ENCODE results near the gene JADE2. TPM values are rescaled to one million over a fixed set of nuclear protein-coding genes. Genes with fewer than 3 reads are reported as not detected.

Gene JADE2
- total RNA-seq, 6 donors from 2014 or later: 51.5 to 102 (median 69.5) TPM

DNA sequence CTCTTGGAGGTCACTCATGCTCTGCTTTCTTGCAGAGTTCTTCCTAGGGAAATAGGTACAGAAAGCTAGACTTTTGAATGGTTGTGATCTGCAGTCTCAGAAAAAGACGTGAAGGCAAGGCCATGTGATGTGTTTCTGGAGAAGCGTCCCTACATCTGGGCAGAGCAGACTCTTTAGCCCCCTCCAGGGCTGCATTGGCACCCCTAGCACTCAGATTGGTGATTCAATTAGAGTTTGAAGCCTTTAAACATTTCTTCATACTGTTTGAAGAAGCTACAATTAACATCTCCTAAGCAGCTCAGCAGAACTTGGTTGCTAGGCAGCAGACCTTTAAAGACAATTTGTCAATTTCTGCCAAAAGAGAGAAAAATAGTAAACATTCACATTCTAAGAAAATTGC is 21.6 kb downstream of the JADE2 start:
- peaks cover 32 to 55% (median 39%) of the 10 kb centered on the region in 4 donors for H3K4me1 ChIP-seq
- H3K4me3 ChIP-seq: no peak overlapping the region
- H3K36me3 ChIP-seq: peaks cover 0 to 78% (median 32%) of the 10 kb centered on the region in 4 donors
- peak overlapping the region in 1 of 4 donors; percentile 11 for H3K27ac ChIP-seq
- WGBS, 2 donors: 77 to 86% methylated on average over 2 of the region's 2 CpGs
- DNase-seq: no peak
- no peak for TF ChIP-seq POLR2A (IDR thresholded peaks at IDR 0.05)
- TF ChIP-seq, protein P1, sequence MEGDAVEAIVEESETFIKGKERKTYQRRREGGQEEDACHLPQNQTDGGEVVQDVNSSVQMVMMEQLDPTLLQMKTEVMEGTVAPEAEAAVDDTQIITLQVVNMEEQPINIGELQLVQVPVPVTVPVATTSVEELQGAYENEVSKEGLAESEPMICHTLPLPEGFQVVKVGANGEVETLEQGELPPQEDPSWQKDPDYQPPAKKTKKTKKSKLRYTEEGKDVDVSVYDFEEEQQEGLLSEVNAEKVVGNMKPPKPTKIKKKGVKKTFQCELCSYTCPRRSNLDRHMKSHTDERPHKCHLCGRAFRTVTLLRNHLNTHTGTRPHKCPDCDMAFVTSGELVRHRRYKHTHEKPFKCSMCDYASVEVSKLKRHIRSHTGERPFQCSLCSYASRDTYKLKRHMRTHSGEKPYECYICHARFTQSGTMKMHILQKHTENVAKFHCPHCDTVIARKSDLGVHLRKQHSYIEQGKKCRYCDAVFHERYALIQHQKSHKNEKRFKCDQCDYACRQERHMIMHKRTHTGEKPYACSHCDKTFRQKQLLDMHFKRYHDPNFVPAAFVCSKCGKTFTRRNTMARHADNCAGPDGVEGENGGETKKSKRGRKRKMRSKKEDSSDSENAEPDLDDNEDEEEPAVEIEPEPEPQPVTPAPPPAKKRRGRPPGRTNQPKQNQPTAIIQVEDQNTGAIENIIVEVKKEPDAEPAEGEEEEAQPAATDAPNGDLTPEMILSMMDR (IDR thresholded peaks at IDR 0.05): no peak
- TF ChIP-seq POLR2AphosphoS5 (IDR thresholded peaks at IDR 0.05): no peak
- no peak for TF ChIP-seq EP300 (IDR thresholded peaks at IDR 0.05)
- no peak for ATAC-seq (ENCODE audit: low FRiP score in 2 of 2)
- no peaks in the 10 kb centered on the region for H3K27me3 ChIP-seq
- H3K9me3 ChIP-seq: no peaks in the 10 kb centered on the region

- Histone ChIP-seq H3K27me3 (no peaks in the 10 kb centered on the region), H3K36me3 (peaks cover 0 to 79% (median 34%) of the 10 kb centered on the region in 4 donors), H3K27ac (peak overlapping the region in 2 of 4 donors; percentile 11 to 22), H3K9me3 (no peaks in the 10 kb centered on the region), H3K4me1 (peaks cover 34 to 60% (median 42%) of the 10 kb centered on the region in 4 donors), H3K4me3 (no peak overlapping the region)
- 77 to 79% methylated on average over 2 of the region's 2 CpGs for whole genome bisulfite sequencing, 2 donors
- DNase-seq (peak in 1 of 2 donors; percentile 44), ATAC-seq (ENCODE audit: low FRiP score in 2 of 2) (peak in 1 of 2 donors; percentile 16)
- TF ChIP-seq POLR2AphosphoS5 (IDR thresholded peaks at IDR 0.05) (no peak), POLR2A (IDR thresholded peaks at IDR 0.05) (no peak), EP300 (IDR thresholded peaks at IDR 0.05) (no peak)
- TF ChIP-seq, protein P1 (IDR thresholded peaks at IDR 0.05): no peak
These were observed 22.1 kb downstream of the JADE2 start for GRCh38 chr5:134547579-134547978.

DNA sequence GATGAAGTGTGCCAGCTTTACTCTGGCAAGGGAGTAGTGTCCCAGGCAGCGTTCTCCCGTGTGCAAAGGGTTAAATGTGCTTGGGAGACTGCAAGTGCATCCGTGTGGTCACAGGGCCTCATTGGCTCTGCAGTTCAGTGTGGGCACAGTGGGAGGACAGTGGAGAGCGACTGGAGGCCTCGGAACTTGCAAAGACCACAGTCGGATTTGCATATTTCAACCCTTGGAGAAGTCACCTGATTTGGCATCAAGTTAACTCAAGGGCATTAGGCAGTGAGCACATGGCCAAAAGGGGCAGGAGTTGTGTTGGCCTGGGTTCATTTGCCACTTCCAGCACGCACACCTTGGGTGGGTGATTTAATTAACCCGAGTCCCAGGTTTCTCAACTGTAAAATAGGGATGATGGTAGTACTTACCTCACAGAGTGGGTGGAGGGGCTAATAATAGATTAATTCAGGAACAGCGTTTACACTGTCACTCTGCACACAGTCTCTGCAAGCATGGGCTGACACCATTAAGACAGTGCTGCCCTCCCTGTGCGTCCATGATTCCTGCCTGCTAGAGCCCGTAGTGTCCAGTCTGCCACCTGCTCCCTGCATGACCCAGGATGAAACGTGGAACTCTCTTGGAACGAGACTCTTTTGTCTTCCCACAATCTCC is 22.7 kb downstream of the JADE2 start:
- Histone ChIP-seq H3K4me3 (no peak overlapping the region), H3K27me3 (no peaks in the 10 kb centered on the region), H3K9me3 (no peaks in the 10 kb centered on the region), H3K27ac (peak overlapping the region in 2 of 4 donors; percentile 11 to 22), H3K4me1 (peaks cover 34 to 65% (median 45%) of the 10 kb centered on the region in 4 donors), H3K36me3 (peaks cover 0 to 79% (median 36%) of the 10 kb centered on the region in 4 donors)
- ATAC-seq (ENCODE audit: low FRiP score in 2 of 2): no peak
- WGBS, 2 donors: 81 to 82% methylated on average over 12 to 13 of the region's 13 CpGs
- no peak for DNase-seq
- TF ChIP-seq POLR2AphosphoS5 (IDR thresholded peaks at IDR 0.05): no peak
- TF ChIP-seq EP300 (IDR thresholded peaks at IDR 0.05): no peak

DNA sequence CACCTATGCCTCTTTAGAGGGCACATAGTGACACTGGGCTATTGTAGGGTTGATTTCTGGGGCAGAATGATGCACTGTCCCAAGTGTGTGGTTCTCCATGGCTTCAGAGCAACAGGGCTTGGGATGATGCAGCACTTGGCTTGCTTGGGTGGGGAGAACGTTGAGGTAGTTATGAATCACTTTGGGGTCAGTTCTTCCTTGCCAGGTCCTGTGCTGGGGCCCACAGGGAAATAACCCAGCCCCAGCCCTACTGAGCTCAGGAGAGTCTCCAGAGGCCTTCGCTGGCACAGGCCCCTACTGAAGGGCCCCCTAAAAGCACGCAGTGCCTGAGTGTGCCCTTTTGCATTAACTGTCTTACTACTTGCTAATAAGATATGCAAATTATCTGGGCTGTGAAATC is 24.2 kb downstream of the JADE2 start:
- H3K4me1 ChIP-seq: peaks cover 32 to 64% (median 46%) of the 10 kb centered on the region in 4 donors
- no peak overlapping the region for H3K27ac ChIP-seq
- no peak for TF ChIP-seq POLR2AphosphoS5 (IDR thresholded peaks at IDR 0.05)
- no peak for TF ChIP-seq EP300 (IDR thresholded peaks at IDR 0.05)
- no peak for TF ChIP-seq POLR2A (IDR thresholded peaks at IDR 0.05)
- TF ChIP-seq, protein P1 (IDR thresholded peaks at IDR 0.05): no peak
- ATAC-seq (ENCODE audit: low FRiP score in 2 of 2) (peak in 1 of 2 donors; percentile 25), DNase-seq (no peak)
- no peaks in the 10 kb centered on the region for H3K27me3 ChIP-seq
- WGBS, 2 donors: 62 to 73% methylated on average over 2 to 3 of the region's 3 CpGs
- H3K36me3 ChIP-seq: peaks cover 0 to 79% (median 36%) of the 10 kb centered on the region in 4 donors
- no peak overlapping the region for H3K4me3 ChIP-seq
- no peaks in the 10 kb centered on the region for H3K9me3 ChIP-seq

DNA sequence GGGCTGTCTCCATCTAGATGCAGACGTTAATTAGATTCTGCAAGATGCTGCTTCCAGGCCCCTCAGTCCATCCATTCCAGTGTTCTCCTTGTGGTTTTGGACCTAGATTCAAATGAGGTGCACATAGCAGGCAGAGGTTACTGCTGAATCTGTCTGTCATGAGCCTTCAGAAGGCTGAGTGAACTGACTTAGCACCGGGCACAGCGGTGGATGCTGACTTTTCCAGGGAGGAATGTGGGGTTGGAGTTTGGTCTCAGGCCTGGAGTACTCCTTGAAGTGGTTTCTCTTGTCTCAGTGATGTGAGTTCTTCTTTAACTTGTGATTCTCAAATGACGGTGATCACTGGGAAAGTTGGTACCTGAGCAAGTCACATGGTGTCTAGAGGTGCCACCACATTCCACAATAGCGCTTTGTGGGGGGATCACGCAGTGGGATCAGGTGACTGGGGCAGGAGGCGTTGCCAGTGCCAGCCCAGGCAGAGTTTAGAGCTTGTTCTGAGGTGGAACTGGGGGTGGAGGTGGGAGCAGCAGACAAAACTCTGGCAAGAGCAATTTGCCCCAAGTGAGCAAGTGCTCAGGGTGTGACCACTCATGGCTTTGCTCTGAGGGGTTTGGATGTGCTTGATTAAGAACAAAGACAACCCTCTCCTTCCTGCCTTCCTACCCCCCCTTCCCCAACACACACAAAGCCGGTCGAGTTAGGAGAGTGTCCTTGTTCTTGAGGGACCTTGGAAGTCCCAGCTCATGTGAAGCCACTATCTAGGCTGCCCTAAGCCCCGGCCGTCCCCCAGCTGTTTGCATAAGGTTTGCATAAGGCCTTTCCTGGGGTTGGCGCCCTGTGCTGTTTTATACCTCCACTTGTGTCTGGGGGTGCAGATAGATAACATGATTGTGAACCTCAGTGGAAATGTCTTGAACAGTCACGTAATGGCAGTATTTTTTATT is 25.1 kb downstream of the JADE2 start:
- 80 to 89% methylated on average over 12 to 13 of the region's 13 CpGs for WGBS, 2 donors
- Histone ChIP-seq H3K27ac (peak overlapping the region in 1 of 4 donors; percentile 3), H3K4me3 (no peak overlapping the region), H3K9me3 (no peaks in the 10 kb centered on the region), H3K36me3 (peaks cover 0 to 73% (median 35%) of the 10 kb centered on the region in 4 donors), H3K4me1 (peaks cover 36 to 65% (median 49%) of the 10 kb centered on the region in 4 donors), H3K27me3 (no peaks in the 10 kb centered on the region)
- no peak for ATAC-seq (ENCODE audit: low FRiP score in 2 of 2)
- DNase-seq: no peak
- no peak for TF ChIP-seq POLR2A (IDR thresholded peaks at IDR 0.05)
- TF ChIP-seq, protein P1 (IDR thresholded peaks at IDR 0.05): no peak
- no peak for TF ChIP-seq POLR2AphosphoS5 (IDR thresholded peaks at IDR 0.05)
- no peak for TF ChIP-seq EP300 (IDR thresholded peaks at IDR 0.05)

All from upper lobe of left lung (tissue), 6 donors.